Breast epithelium (tissue), 4 donors: Measurements from ENCODE around the gene TXNDC15. TPM values are rescaled to one million over a fixed set of nuclear protein-coding genes. Genes with fewer than 3 reads are reported as not detected.
"Not testable (repeated sequence)": the region's sequence is repeated elsewhere in the genome, so short reads cannot be mapped to it uniquely, and the experiment has no call there.

ENCODE experiments used
- DNase-seq, 2 donors: peaks; one replicate each; pipeline ENCODE4 v3.0.0-alpha.2; 2019; ENCODE audit warnings: low spot score in 2 of 2
- H3K27ac ChIP-seq, 2 donors: fragments of 200-600 bp; sonication (generic) in 1 of 2; one replicate each; pipeline ENCODE4 v1.5.1; 2016 to 2019; ENCODE audit warnings: mild to moderate bottlenecking in 1 of 2
- H3K27me3 ChIP-seq, 2 donors: fragments of 200-600 bp; sonication (generic) in 1 of 2; one replicate each; pipeline versions ENCODE4 v1.5.1 to v1.6.0; 2017 to 2019; ENCODE audit warnings: control low read depth in 1 of 2, mild to moderate bottlenecking in 1 of 2
- H3K36me3 ChIP-seq: fragments of 200-600 bp; one replicate; pipeline ENCODE4 v1.5.1; 2019
- H3K4me1 ChIP-seq, 2 donors: fragments of 200-600 bp; sonication (generic); one replicate each; pipeline ENCODE4 v1.5.1; 2016 to 2019; ENCODE audit warnings: control low read depth in 1 of 2
- H3K4me3 ChIP-seq, 3 donors: fragments of 200-600 bp; sonication (generic); 1 replicate in 2 of 3; 2 replicates in 1 of 3; pipeline ENCODE4 v1.5.1; 2016 to 2019; ENCODE audit warnings: mild to moderate bottlenecking in 3 of 3, moderate library complexity in 2 of 3
- H3K9me3 ChIP-seq, 2 donors: fragments of 200-600 bp; sonication (generic) in 1 of 2; one replicate each; pipeline ENCODE4 v1.5.1; 2016 to 2019; ENCODE audit warnings: control low read depth in 1 of 2
- CTCF ChIP-seq, 3 donors: fragments of 450-650 bp; IDR thresholded peaks; one replicate each; pipeline ENCODE4 v1.5.1; 2016 to 2017; ENCODE audit warnings: antibody characterized with exemption in 3 of 3, mild to moderate bottlenecking in 3 of 3, moderate library complexity in 3 of 3
- POLR2A ChIP-seq: fragments of 450-650 bp; IDR thresholded peaks from one replicate; pipeline ENCODE4 v1.6.1; 2016; ENCODE audit warnings: antibody characterized with exemption, mild to moderate bottlenecking, moderate library complexity
- POLR2AphosphoS5 ChIP-seq, 3 donors: sonication (generic); formaldehyde crosslinking; IDR thresholded peaks; one replicate each; pipeline ENCODE4 v1.6.1; 2017; ENCODE audit warnings: antibody characterized with exemption in 3 of 3
- intact Hi-C: fragments of 100-400 bp; cut with DNase I; formaldehyde crosslinking; loops from one replicate; pipeline ENCODE4 v1.15.1; 2023; ENCODE audit warnings: low total_unique reads
- total RNA-seq, 3 donors: library from RNA; depleted of rRNA; stranded (reverse); fragments of >200 nt; gene quantifications; one replicate each; pipeline ENCODE4 v1.1.0, GENCODE V29; 2016

Gene TXNDC15
- total RNA-seq, 3 donors from 2014 or later = 68.0 to 80.0 (median 74.9) TPM

DNA sequence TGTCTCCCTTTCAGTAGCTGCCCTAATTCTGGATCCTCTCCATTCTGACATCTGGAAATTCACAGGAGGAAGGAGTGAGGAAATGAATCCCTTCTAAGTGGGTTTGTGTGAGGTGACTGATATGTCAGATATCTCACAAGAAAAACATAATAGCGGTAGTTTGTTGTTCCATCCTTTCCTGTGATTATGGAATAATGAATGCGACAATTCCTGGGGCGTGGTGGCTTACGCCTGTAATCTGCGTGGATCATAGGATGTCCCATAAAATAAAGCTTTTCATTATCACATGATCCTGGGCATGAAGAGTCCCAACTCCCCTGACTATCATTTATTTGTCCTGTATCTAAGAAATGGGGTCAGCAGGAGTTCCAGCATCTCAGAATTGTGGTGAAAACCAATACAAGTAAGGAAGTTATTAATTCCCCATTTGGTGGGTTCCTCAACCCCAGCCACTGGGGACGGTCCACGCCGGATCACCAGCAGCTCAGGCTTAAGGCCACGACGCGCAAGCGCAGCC, 28.8 kb upstream of the TXNDC15 start:
- DNase-seq = no peak
- Histone ChIP-seq H3K36me3 (no peaks in the 10 kb centered on the region), H3K4me3 (peak overlapping the region; percentile 89 to 95 (median 92)), H3K27ac (peak overlapping the region; percentile 92 to 95), H3K9me3 (no peaks in the 10 kb centered on the region), H3K4me1 (peaks cover 0 to 11% of the 10 kb centered on the region in 2 donors), H3K27me3 (no peaks in the 10 kb centered on the region)
- TF ChIP-seq CTCF (IDR thresholded peaks at IDR 0.05) (no peak), POLR2A (no peak), POLR2AphosphoS5 (IDR thresholded peaks at IDR 0.05) (no peak)
- intact Hi-C loops = no loop called here

DNA sequence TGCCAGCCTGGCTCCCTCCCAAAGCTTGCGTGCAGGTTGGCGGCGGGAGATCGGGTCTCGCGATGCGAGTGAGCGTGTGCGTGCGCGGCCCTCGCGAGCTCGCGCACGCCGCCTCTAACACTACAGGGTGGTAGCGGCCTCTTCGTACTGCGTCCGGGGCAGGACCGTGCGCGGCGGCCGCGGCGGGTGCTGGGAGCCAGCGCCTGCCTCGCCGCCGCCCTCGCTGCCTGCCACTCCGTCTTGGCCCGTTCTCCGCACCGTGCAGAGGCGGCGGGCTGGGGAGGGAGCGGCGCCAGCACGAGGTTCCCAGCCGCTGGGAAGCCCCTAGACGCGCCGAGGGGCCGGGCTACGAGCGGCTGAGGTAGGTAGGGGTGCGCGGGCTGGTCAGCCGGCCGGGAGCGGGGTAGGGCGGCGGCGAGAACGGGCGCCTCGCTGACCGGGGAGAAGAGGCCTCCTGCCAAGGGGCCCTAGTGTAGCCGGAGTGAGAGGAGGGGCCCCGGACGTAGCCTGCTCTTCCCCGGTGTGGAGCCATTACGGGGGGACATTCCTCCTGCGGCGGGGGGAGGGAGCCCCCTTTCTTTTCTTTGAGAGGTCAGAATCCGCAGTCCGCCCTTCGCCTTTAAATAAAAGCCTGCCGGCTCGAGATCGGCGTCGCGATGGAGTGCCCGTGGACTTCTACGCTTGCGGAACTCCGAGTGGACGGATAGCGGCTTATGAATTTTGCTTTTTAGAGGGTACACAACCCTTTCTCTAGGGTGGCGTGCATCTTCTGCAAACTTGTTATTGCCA, 28.1 kb upstream of the TXNDC15 start, which contains the start of gene C5orf24:
Gene C5orf24, plus strand, starts transcription at position 117 of the 789 bp plus-strand sequence. CDS start 8,933 bp downstream, outside the sequence.
- peak; percentile 36 for TF ChIP-seq POLR2A
- TF ChIP-seq CTCF (IDR thresholded peaks at IDR 0.05) = no peak
- peak; percentile 82 to 87 (median 87) for TF ChIP-seq POLR2AphosphoS5 (IDR thresholded peaks at IDR 0.05)
- H3K4me3 ChIP-seq = peak within 1 kb of the TSS; percentile 89 to 95 (median 92)
- peaks cover 0 to 11% of the 10 kb centered on the region in 2 donors for H3K4me1 ChIP-seq
- peak within 1 kb of the TSS; percentile 92 to 95 for H3K27ac ChIP-seq
- no peaks in the 10 kb centered on the region for H3K9me3 ChIP-seq
- no peaks in the 10 kb centered on the region for H3K27me3 ChIP-seq
- DNase-seq = peak; percentile 90 to 95
- intact Hi-C loops = no loop called here
- H3K36me3 ChIP-seq = no peaks in the 10 kb centered on the region

GRCh38 chr5:134846641-134846960, 27.6 kb upstream of the TXNDC15 start:
- intact Hi-C loops = no loop called here
- DNase-seq = no peak
- TF ChIP-seq POLR2AphosphoS5 (IDR thresholded peaks at IDR 0.05) (no peak), POLR2A (no peak), CTCF (IDR thresholded peaks at IDR 0.05) (no peak)
- Histone ChIP-seq H3K27me3 (no peaks in the 10 kb centered on the region), H3K27ac (peak overlapping the region; percentile 92 to 95), H3K4me1 (peaks cover 0 to 11% of the 10 kb centered on the region in 2 donors), H3K9me3 (no peaks in the 10 kb centered on the region), H3K4me3 (peak overlapping the region; percentile 89 to 95 (median 92)), H3K36me3 (no peaks in the 10 kb centered on the region)

DNA sequence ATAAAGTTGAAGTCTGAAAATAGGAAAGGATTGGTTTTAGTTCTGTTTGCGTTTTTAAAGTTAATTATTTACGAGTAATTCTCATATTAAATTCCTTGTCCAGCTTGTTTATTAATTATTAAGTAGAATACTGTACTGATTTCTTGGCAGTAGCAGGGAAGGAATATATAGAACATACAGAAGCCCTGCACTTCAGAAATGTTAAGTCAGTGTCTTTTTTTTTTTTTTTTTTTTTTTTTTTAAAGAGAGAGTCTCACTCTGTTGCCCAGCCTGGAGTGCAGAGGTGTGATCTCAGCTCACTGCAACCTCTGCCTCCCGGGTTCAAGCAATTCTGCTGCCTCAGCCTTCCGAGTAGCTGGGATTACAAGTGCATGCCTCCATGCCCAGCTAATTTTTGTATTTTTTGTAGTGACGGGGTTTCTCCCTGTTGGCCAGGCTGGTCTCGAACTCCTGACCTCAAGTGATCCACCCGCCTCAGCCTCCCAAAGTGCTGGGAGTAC, 24.7 kb upstream of the TXNDC15 start:
- intact Hi-C loops, DNase-seq, H3K27ac ChIP-seq, H3K27me3 ChIP-seq, H3K9me3 ChIP-seq, H3K4me3 ChIP-seq, H3K36me3 ChIP-seq: not testable (repeated sequence)
- H3K4me1 ChIP-seq = peaks cover 0 to 11% of the 10 kb centered on the region in 2 donors

- Histone ChIP-seq H3K27ac (no peak overlapping the region), H3K4me3 (no peak overlapping the region), H3K36me3 (peaks cover 3% of the 10 kb centered on the region), H3K27me3 (no peaks in the 10 kb centered on the region), H3K9me3 (no peaks in the 10 kb centered on the region), H3K4me1 (peaks cover 0 to 11% of the 10 kb centered on the region in 2 donors)
- no peak for TF ChIP-seq CTCF (IDR thresholded peaks at IDR 0.05)
- no peak for TF ChIP-seq POLR2AphosphoS5 (IDR thresholded peaks at IDR 0.05)
- TF ChIP-seq POLR2A = no peak
- intact Hi-C loops = no loop called here
- DNase-seq = no peak
Measured at GRCh38 chr5:134851307-134851923, 22.8 kb upstream of the TXNDC15 start.

- intact Hi-C loops, H3K9me3 ChIP-seq, H3K4me3 ChIP-seq, H3K27ac ChIP-seq, H3K36me3 ChIP-seq, H3K27me3 ChIP-seq, DNase-seq, H3K4me1 ChIP-seq: not testable (repeated sequence)
Measured at GRCh38 chr5:134856465-134856864, 17.7 kb upstream of the TXNDC15 start.
